Keratinocyte (primary cell): ENCODE measurements around the gene STMN3. TPM values are rescaled to one million over a fixed set of nuclear protein-coding genes. Genes with fewer than 3 reads are reported as not detected.
"Not testable (repeated sequence)": the region's sequence is repeated elsewhere in the genome, so short reads cannot be mapped to it uniquely, and the experiment has no call there.

Source experiments
- DNase-seq: peaks from one replicate; pipeline ENCODE4 v3.0.0-alpha.2; 2011; ENCODE audit warnings: low read depth, missing footprints, low spot score
- FAIRE-seq: peaks from 2 replicates; lab custom pipeline; 2011; peaks lifted over from hg19 to GRCh38; lab: Jason Lieb, UNC
- H2AFZ ChIP-seq: 2 replicates; pipeline ENCODE4 v1.6.0; 2012; ENCODE audit warnings: low read length, control low read depth, inconsistent platforms; ENCODE audit not compliant: control insufficient read depth
- H3K27ac ChIP-seq: 2 replicates; pipeline ENCODE4 v1.5.1; 2011; ENCODE audit warnings: low read length; ENCODE audit not compliant: control insufficient read depth, insufficient read depth
- H3K27me3 ChIP-seq: 3 replicates; pipeline ENCODE4 v1.6.0; 2011; ENCODE audit warnings: low read length; ENCODE audit not compliant: control insufficient read depth, insufficient read depth; ENCODE audit errors: extremely low read depth
- H3K36me3 ChIP-seq, 2 experiments: 2 replicates in 1 of 2; 3 replicates in 1 of 2; pipeline ENCODE4 v1.5.1; 2011; ENCODE audit warnings: low read length in 2 of 2, mild to moderate bottlenecking in 1 of 2; ENCODE audit not compliant: control insufficient read depth in 2 of 2, insufficient read depth in 2 of 2; ENCODE audit errors: extremely low read depth in 1 of 2
- H3K4me1 ChIP-seq: 3 replicates; pipeline ENCODE4 v1.5.1; 2011; ENCODE audit warnings: low read length; ENCODE audit not compliant: control insufficient read depth, insufficient read depth; ENCODE audit errors: extremely low read depth
- H3K4me2 ChIP-seq: 3 replicates; pipeline ENCODE4 v1.6.0; 2011; ENCODE audit warnings: low read depth, low read length; ENCODE audit not compliant: control insufficient read depth, insufficient read depth; ENCODE audit errors: extremely low read depth
- H3K4me3 ChIP-seq, 3 experiments: fragments of 200-600 bp in 1 of 3; sonication (generic) in 1 of 3; 2 replicates in 2 of 3; 3 replicates in 1 of 3; pipeline ENCODE4 v1.5.1; 2011 to 2016; ENCODE audit warnings: low read length in 3 of 3, mild to moderate bottlenecking in 3 of 3, control low read depth in 2 of 3, inconsistent platforms in 1 of 3, low read depth in 1 of 3, mixed read lengths in 1 of 3, mixed run types in 1 of 3, moderate library complexity in 1 of 3; ENCODE audit not compliant: control insufficient read depth in 2 of 3, insufficient read depth in 2 of 3; ENCODE audit errors: extremely low read depth in 1 of 3
- H3K79me2 ChIP-seq: 2 replicates; pipeline ENCODE4 v1.6.0; 2012; ENCODE audit warnings: low read length; ENCODE audit not compliant: control insufficient read depth, insufficient read depth
- H3K9ac ChIP-seq: 3 replicates; pipeline ENCODE4 v1.6.0; 2011; ENCODE audit warnings: low read length; ENCODE audit not compliant: control insufficient read depth, insufficient read depth; ENCODE audit errors: extremely low read depth
- H3K9me1 ChIP-seq: 3 replicates; pipeline ENCODE4 v1.6.0; 2011; ENCODE audit warnings: low read length; ENCODE audit not compliant: control insufficient read depth, insufficient read depth; ENCODE audit errors: extremely low read depth
- H3K9me3 ChIP-seq: 2 replicates; pipeline ENCODE4 v1.5.1; 2012; ENCODE audit warnings: low read depth, low read length; ENCODE audit not compliant: control insufficient read depth
- H4K20me1 ChIP-seq: 3 replicates; pipeline ENCODE4 v1.6.0; 2011; ENCODE audit warnings: low read length; ENCODE audit not compliant: control insufficient read depth, insufficient read depth; ENCODE audit errors: extremely low read depth
- EZH2 ChIP-seq: IDR thresholded peaks from one replicate; pipeline ENCODE4 v1.6.1; 2012; ENCODE audit warnings: inconsistent platforms, mild to moderate bottlenecking, low read length, moderate library complexity
- dilution Hi-C: fragments of 300-500 bp; cut with MboI; formaldehyde crosslinking; loops from one replicate; pipeline ENCODE4 v1.7.0; 2020; ENCODE audit warnings: low sequenced_read_pairs; ENCODE audit not compliant: extremely low pct_ligation_motif_present
- polyA plus RNA-seq, 5 experiments: library from polyadenylated mRNA; depleted of rRNA in 3 of 5; stranded (reverse) in 3 of 5; stranded (forward) in 1 of 5; unstranded in 1 of 5; fragments of >200 nt; gene quantifications; 1 replicate in 1 of 5; 2 replicates in 3 of 5; 3 replicates in 1 of 5; pipeline versions ENCODE4 v1.2.1 to v1.2.3, GENCODE V29; 2011 to 2012; ENCODE audit warnings: missing spikeins in 2 of 5, low read depth in 1 of 5, low replicate concordance in 1 of 5
- TF ChIP-seq, protein P1 (sequence below), 3 experiments: IDR thresholded peaks in 1 of 3; conservative IDR thresholded peaks in 1 of 3; optimal IDR thresholded peaks in 1 of 3; 2 replicates in 2 of 3; 3 replicates in 1 of 3; pipeline versions ENCODE3 to v1.5.1; 2011; ENCODE audit warnings: low read length in 3 of 3, mild to moderate bottlenecking in 3 of 3, moderate library complexity in 2 of 3, control low read depth in 1 of 3, inconsistent platforms in 1 of 3; ENCODE audit not compliant: insufficient read depth in 2 of 3; ENCODE audit errors: extremely low read depth in 1 of 3

Gene STMN3
- polyA plus RNA-seq, 1 donor (not counting 4 experiments of a cell fraction or from before 2014, with no cell fraction given): 12.0 TPM

DNA sequence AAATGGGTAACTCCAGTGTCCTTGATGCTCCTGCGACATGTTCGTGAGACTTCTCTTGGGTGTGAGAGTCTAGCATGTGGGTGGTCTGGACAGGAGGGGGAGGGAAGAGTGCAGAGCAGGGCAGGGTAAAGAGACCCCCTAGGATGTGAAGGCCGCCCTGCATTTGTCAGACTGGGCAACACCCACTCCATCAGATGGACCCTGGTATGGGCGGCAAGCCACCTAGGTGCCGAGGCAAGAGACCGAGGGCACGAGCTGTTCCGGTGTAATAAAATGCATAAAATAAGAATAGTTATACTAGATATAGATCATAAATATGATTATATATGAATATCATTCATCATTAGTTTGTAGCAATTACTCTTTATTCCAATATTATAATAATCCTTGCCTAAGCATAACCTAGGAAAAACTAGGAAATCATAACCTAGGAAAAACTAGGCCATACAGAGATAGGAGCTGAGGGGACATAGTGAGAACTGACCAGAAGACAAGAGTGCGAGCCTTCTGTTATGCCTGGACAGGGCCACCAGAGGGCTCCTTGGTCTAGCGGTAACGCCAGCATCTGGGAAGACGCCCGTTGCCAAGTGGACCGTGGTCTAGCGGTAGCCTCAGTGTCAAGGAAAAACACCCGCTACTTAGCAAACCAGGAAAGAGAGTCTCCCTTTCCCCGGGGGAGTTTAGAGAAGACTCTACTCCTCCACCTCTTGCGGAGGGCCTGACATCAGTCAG, 39.2 kb downstream of the STMN3 start:
- H3K27me3 ChIP-seq, DNase-seq, FAIRE-seq, H3K4me3 ChIP-seq, H2AFZ ChIP-seq, H3K9me3 ChIP-seq, H3K9ac ChIP-seq, H3K4me2 ChIP-seq, H3K27ac ChIP-seq, dilution Hi-C loops, H4K20me1 ChIP-seq, H3K9me1 ChIP-seq, H3K4me1 ChIP-seq: not testable (repeated sequence)
- Histone ChIP-seq H3K36me3 (peaks cover 10 to 22% of the 10 kb centered on the region in 2 experiments), H3K79me2 (peaks cover 17% of the 10 kb centered on the region)
- TF ChIP-seq, protein P1, sequence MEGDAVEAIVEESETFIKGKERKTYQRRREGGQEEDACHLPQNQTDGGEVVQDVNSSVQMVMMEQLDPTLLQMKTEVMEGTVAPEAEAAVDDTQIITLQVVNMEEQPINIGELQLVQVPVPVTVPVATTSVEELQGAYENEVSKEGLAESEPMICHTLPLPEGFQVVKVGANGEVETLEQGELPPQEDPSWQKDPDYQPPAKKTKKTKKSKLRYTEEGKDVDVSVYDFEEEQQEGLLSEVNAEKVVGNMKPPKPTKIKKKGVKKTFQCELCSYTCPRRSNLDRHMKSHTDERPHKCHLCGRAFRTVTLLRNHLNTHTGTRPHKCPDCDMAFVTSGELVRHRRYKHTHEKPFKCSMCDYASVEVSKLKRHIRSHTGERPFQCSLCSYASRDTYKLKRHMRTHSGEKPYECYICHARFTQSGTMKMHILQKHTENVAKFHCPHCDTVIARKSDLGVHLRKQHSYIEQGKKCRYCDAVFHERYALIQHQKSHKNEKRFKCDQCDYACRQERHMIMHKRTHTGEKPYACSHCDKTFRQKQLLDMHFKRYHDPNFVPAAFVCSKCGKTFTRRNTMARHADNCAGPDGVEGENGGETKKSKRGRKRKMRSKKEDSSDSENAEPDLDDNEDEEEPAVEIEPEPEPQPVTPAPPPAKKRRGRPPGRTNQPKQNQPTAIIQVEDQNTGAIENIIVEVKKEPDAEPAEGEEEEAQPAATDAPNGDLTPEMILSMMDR (optimal IDR thresholded peaks at IDR 0.05 in 1 of 3, IDR thresholded peaks at IDR 0.05 in 1 of 3, conservative IDR thresholded peaks at IDR 0.05 in 1 of 3; ENCODE audit: extremely low read depth in 1 of 3, insufficient read depth in 2 of 3, low read length in 3 of 3): peak in 1 of 3 experiments; percentile 10

- no peak for DNase-seq
- Histone ChIP-seq H3K4me2 (no peak overlapping the region), H3K9me3 (no peaks in the 10 kb centered on the region), H3K27ac (no peak overlapping the region), H2AFZ (no peak overlapping the region), H3K9ac (no peak overlapping the region), H4K20me1 (no peaks in the 10 kb centered on the region), H3K9me1 (no peaks in the 10 kb centered on the region), H3K4me3 (no peak overlapping the region), H3K27me3 (no peaks in the 10 kb centered on the region), H3K79me2 (peaks cover 14% of the 10 kb centered on the region), H3K4me1 (peaks cover 2% of the 10 kb centered on the region), H3K36me3 (peaks cover 6 to 7% of the 10 kb centered on the region in 2 experiments)
- FAIRE-seq: no peak
- dilution Hi-C loops: no loop called here
- TF ChIP-seq, protein P1 (optimal IDR thresholded peaks at IDR 0.05 in 1 of 3, IDR thresholded peaks at IDR 0.05 in 1 of 3, conservative IDR thresholded peaks at IDR 0.05 in 1 of 3; ENCODE audit: extremely low read depth in 1 of 3, insufficient read depth in 2 of 3, low read length in 3 of 3): no peak
- no peak for TF ChIP-seq EZH2
These were observed 40.8 kb downstream of the STMN3 start for GRCh38 chr20:63612276-63612931.
